Fibroblast of the aortic adventitia (primary cell): ENCODE data around the gene RHOU. TPM values are rescaled to one million over a fixed set of nuclear protein-coding genes. Genes with fewer than 3 reads are reported as not detected.

ENCODE experiments used
- total RNA-seq: library from RNA; depleted of rRNA; stranded (reverse); fragments of >200 nt; gene quantifications from 2 replicates; pipeline ENCODE4 v1.2.3, GENCODE V29; 2012; ENCODE audit warnings: low replicate concordance

RHOU gene
- total RNA-seq, 1 donor, result 4.2 TPM

Other genes starting within 250 kb of the RHOU start
- 39.8 and 78.7 TPM in 2 replicates for gene RNF187, start 248.1 kb upstream of the RHOU start, total RNA-seq